Measurements from ENCODE around the gene NME3. TPM values are rescaled to one million over a fixed set of nuclear protein-coding genes. Genes with fewer than 3 reads are reported as not detected.

Gene NME3
- polyA plus RNA-seq, 3 donors = 57.7 to 80.2 (median 74.7) TPM

DNA sequence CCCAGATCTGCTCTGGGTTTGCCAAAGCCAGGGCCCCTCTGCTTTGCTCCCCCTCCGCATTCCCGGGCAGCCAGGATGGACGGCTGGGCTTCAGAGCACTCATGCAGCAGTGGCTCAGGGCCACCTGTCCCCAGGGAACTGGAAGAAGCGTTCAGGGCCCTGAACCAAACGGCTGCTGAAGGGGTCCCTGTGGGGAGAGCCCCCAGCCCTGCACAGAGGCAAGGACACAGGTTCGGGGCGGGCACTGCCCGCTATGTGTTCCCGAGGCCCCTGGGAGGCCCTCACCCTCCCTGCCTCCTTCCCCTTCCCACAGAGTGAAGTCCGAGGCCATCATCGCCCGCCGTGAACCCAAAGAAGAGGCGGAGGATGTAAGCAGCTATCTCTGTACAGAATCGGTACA is 10.4 kb downstream of the NME3 start:
- intact Hi-C loops (cut with micrococcal nuclease) = no loop called here

DNA sequence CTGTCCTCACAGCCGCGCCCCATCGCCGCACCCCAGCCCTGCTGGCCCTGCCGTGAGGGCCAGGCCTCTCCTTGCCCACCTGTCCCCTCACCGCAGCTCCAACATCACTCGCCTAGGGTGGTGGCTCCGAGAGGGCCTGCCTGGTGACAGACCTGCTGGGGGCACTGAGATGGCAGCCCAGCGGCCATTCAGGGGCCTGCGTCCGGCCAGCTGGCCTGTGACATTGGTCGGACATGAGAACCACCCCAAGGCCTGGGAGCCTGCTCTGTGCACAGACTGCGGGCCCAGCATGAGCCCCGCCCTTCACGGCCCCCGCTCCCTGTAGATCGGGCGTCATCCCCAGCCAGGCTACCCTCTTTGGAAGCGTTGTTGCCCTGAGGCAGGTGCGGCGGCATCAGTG is 11.8 kb downstream of the NME3 start:
- H3K27me3 ChIP-seq (ENCODE audit: control insufficient read depth in 2 of 2, insufficient read depth in 2 of 2, low read length in 2 of 2) = no peaks in the 10 kb centered on the region
- no peaks in the 10 kb centered on the region for H3K4me1 Mint-ChIP-seq
- intact Hi-C loops (cut with micrococcal nuclease) = no loop called here
- TF ChIP-seq, protein P1, sequence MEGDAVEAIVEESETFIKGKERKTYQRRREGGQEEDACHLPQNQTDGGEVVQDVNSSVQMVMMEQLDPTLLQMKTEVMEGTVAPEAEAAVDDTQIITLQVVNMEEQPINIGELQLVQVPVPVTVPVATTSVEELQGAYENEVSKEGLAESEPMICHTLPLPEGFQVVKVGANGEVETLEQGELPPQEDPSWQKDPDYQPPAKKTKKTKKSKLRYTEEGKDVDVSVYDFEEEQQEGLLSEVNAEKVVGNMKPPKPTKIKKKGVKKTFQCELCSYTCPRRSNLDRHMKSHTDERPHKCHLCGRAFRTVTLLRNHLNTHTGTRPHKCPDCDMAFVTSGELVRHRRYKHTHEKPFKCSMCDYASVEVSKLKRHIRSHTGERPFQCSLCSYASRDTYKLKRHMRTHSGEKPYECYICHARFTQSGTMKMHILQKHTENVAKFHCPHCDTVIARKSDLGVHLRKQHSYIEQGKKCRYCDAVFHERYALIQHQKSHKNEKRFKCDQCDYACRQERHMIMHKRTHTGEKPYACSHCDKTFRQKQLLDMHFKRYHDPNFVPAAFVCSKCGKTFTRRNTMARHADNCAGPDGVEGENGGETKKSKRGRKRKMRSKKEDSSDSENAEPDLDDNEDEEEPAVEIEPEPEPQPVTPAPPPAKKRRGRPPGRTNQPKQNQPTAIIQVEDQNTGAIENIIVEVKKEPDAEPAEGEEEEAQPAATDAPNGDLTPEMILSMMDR (IDR thresholded peaks at IDR 0.05) = no peak
- H3K4me2 ChIP-seq (replicated peaks; ENCODE audit: extremely low read depth, low read length, poor library complexity, severe bottlenecking) = no peak overlapping the region
- H3K4me1 ChIP-seq (ENCODE audit: control insufficient read depth in 1 of 2, insufficient read depth in 2 of 2, low read length in 2 of 2) = no peaks in the 10 kb centered on the region
- no peak overlapping the region for H3K9ac ChIP-seq (ENCODE audit: insufficient read depth, low read length, poor library complexity, severe bottlenecking)
- H3K4me3 Mint-ChIP-seq = no peak overlapping the region
- H2AFZ ChIP-seq (ENCODE audit: insufficient read depth, low read depth, low read length, poor library complexity, severe bottlenecking) = no peak overlapping the region
- H4K20me1 ChIP-seq (ENCODE audit: insufficient read depth, low read length) = peaks cover 15% of the 10 kb centered on the region
- peaks cover 0 to 3% (median 2%) of the 10 kb centered on the region in 3 donors for H3K27me3 Mint-ChIP-seq (ENCODE audit: low read depth in 3 of 3)
- no peak overlapping the region for H3K4me3 ChIP-seq (replicated peaks in 1 of 3; ENCODE audit: low read depth in 2 of 3, low read length in 3 of 3)
- H3K27ac Mint-ChIP-seq = no peak overlapping the region
- no peak for DNase-seq
- H3K36me3 ChIP-seq (replicated peaks in 1 of 2; ENCODE audit: control insufficient read depth in 1 of 2, insufficient read depth in 2 of 2, low read length in 2 of 2) = peaks cover 69 to 84% of the 10 kb centered on the region in 2 donors
- H3K27ac ChIP-seq (ENCODE audit: low read depth in 1 of 2, low read length in 2 of 2) = no peak overlapping the region
- 98% methylated on average over 21 of the region's 21 CpGs for WGBS (ENCODE audit: insufficient coverage)
- H3K79me2 ChIP-seq (ENCODE audit: insufficient read depth, low read length) = no peaks in the 10 kb centered on the region
- H3K36me3 Mint-ChIP-seq = peaks cover 42 to 82% of the 10 kb centered on the region in 2 donors
- H3K9me3 Mint-ChIP-seq = peaks cover 0 to 2% (median 0%) of the 10 kb centered on the region in 7 donors
- H3K9me3 ChIP-seq (replicated peaks in 1 of 2; ENCODE audit: control insufficient read depth in 1 of 2, insufficient read depth in 1 of 2, low read length in 2 of 2) = no peaks in the 10 kb centered on the region

More for the DNA sequence above, 10.4 kb downstream of the NME3 start:
- no peak overlapping the region for H3K9ac ChIP-seq (ENCODE audit: insufficient read depth, low read length, poor library complexity, severe bottlenecking)
- H3K9me3 Mint-ChIP-seq = peaks cover 0 to 2% (median 0%) of the 10 kb centered on the region in 7 donors
- no peak overlapping the region for H3K27ac ChIP-seq (ENCODE audit: low read depth in 1 of 2, low read length in 2 of 2)
- peaks cover 8% of the 10 kb centered on the region for H4K20me1 ChIP-seq (ENCODE audit: insufficient read depth, low read length)
- peaks cover 80 to 84% of the 10 kb centered on the region in 2 donors for H3K36me3 ChIP-seq (replicated peaks in 1 of 2; ENCODE audit: control insufficient read depth in 1 of 2, insufficient read depth in 2 of 2, low read length in 2 of 2)
- 98% methylated on average over 13 of the region's 15 CpGs for WGBS (ENCODE audit: insufficient coverage)
- no peaks in the 10 kb centered on the region for H3K4me1 ChIP-seq (ENCODE audit: control insufficient read depth in 1 of 2, insufficient read depth in 2 of 2, low read length in 2 of 2)
- H3K27me3 ChIP-seq (ENCODE audit: control insufficient read depth in 2 of 2, insufficient read depth in 2 of 2, low read length in 2 of 2) = no peaks in the 10 kb centered on the region
- no peaks in the 10 kb centered on the region for H3K9me3 ChIP-seq (replicated peaks in 1 of 2; ENCODE audit: control insufficient read depth in 1 of 2, insufficient read depth in 1 of 2, low read length in 2 of 2)
- no peaks in the 10 kb centered on the region for H3K4me1 Mint-ChIP-seq
- no peak overlapping the region for H2AFZ ChIP-seq (ENCODE audit: insufficient read depth, low read depth, low read length, poor library complexity, severe bottlenecking)
- no peak for DNase-seq
- no peak overlapping the region for H3K27ac Mint-ChIP-seq
- TF ChIP-seq, protein P1 (IDR thresholded peaks at IDR 0.05) = no peak
- H3K4me3 ChIP-seq (replicated peaks in 1 of 3; ENCODE audit: low read depth in 2 of 3, low read length in 3 of 3) = no peak overlapping the region
- H3K36me3 Mint-ChIP-seq = peaks cover 41 to 82% of the 10 kb centered on the region in 2 donors
- no peaks in the 10 kb centered on the region for H3K79me2 ChIP-seq (ENCODE audit: insufficient read depth, low read length)
- H3K4me2 ChIP-seq (replicated peaks; ENCODE audit: extremely low read depth, low read length, poor library complexity, severe bottlenecking) = no peak overlapping the region
- no peak overlapping the region for H3K4me3 Mint-ChIP-seq
- peaks cover 0 to 3% (median 2%) of the 10 kb centered on the region in 3 donors for H3K27me3 Mint-ChIP-seq (ENCODE audit: low read depth in 3 of 3)

Measured in CD14-positive monocyte (primary cell).